Activated CD4-positive, alpha-beta T cell treated with anti-CD3 and anti-CD28 coated beads, Interleukin-2, amount 50 U/mL, for 16 hours (primary cell): ENCODE results near the gene TPSB2.
"Not testable (repeated sequence)": the region's sequence is repeated elsewhere in the genome, so short reads cannot be mapped to it uniquely, and the experiment has no call there.

Experiments
- DNase-seq: peaks from one replicate; pipeline ENCODE4 v3.0.0-alpha.2; 2020

TPSB2 gene

GRCh38 chr16:1199347-1200013 lies 30.5 kb downstream of the TPSB2 start:
- DNase-seq: no peak

DNA sequence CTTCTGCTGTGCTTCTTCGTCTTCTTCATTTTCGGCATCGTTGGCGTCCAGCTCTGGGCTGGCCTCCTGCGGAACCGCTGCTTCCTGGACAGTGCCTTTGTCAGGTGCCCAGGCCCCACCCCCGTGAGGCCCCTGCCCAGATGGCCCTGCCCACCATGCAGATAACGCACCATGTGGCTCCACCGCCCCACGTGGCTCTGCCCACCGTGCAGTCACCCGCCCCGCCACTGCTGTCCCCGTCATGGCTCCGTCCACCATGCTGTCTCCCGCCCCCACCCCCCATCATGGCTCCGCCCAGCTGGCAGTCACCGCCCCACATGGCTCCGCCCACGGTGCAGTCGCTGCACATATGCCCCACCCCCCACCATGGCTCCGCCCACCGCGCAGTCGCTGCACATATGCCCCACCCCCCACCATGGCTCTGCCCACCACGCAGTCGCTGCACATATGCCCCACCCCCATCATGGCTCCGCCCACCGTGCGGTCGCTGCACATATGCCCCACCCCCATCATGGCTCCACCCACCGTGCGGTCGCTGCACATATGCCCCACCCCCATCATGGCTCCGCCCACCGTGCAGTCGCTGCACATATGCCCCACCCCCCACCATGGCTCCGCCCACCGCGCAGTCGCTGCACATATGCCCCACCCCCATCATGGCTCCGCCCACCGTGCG lies 31.2 kb downstream of the TPSB2 start:
- DNase-seq: not testable (repeated sequence)

GRCh38 chr16:1198194-1198593 lies 31.8 kb downstream of the TPSB2 start:
- no peak for DNase-seq

GRCh38 chr16:1197237-1197866 lies 32.6 kb downstream of the TPSB2 start:
- no peak for DNase-seq

- no peak for DNase-seq
Observed at GRCh38 chr16:1196494-1196893, 33.5 kb downstream of the TPSB2 start.

DNA sequence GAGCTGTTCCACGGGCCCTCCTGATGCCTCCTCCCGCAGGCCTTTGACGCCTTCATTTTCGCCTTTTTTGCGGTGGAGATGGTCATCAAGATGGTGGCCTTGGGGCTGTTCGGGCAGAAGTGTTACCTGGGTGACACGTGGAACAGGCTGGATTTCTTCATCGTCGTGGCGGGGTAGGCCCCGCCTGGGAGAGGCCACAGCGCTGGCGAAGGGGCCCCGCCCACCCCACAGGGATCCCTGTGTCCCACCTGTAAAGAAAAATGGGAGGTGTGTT lies 34.7 kb downstream of the TPSB2 start:
- DNase-seq: no peak

- DNase-seq: no peak
Observed at GRCh38 chr16:1194665-1195392, 35.2 kb downstream of the TPSB2 start.

- DNase-seq: no peak
Observed at GRCh38 chr16:1193825-1194581, 36.0 kb downstream of the TPSB2 start.

DNA sequence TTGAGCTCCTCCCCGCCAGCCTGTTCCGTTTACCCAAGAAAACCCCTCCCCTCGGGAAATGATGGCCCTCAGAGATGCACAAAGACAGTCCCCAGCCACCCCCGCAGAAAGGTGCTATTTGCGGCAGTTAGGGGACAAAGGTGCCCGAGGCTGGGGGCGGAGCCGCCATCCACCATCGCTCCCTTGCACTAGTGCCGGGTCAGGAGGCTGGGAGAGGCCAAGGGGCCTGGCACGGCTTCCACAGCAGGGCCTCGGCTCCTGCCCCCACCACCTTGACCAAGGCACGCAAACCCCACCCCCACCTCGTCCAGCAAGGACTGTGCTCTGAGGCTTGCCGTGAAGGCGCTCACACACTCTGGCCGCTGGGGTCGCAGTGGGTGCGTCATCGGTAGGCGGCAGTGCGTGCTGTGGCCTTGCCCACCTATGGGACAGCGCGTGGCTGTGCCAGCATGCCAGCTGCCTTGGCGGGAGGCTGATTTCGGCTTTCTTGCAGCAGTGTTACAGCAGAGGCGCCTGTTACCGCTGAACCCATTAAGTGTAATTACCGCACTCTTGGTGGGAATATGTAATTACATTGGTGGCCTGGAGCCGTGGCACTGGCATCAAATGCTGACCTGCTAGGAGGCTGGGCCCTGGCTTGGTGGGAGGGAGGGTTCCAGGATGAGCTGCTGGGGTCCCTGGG lies 36.7 kb downstream of the TPSB2 start:
- DNase-seq: no peak

- no peak for DNase-seq
Observed at GRCh38 chr16:1192384-1193073, 37.5 kb downstream of the TPSB2 start.

- DNase-seq: not testable (repeated sequence)
Observed at GRCh38 chr16:1190789-1191188, 39.2 kb downstream of the TPSB2 start.

DNA sequence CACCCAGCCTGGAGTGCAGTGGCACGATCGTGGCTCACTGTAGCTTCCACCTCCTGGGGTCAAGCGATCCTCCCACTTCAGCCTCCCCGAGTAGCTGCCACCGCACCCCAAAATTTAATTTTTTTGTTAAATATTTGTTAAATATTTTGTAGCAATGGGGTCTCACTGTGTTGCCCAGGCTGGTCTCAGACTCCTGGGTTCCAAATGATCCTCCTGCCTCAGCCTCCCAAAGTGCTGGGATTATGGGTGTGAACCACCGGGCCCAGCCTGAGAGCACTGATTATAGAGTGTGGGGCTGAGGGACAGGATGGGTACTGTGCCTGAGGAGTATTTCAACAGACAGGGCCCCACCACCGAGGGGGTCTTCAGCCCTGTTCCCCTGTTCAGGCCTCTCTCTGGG lies 40.5 kb downstream of the TPSB2 start:
- DNase-seq: no peak

- DNase-seq: peak; percentile 20
Observed at GRCh38 chr16:1188432-1189189, 41.4 kb downstream of the TPSB2 start.

- not testable (repeated sequence) for DNase-seq
Observed at GRCh38 chr16:1185460-1186207, 44.4 kb downstream of the TPSB2 start.

GRCh38 chr16:1184980-1185379 lies 45.0 kb downstream of the TPSB2 start:
- DNase-seq: no peak

GRCh38 chr16:1184156-1184868 lies 45.7 kb downstream of the TPSB2 start:
- DNase-seq: no peak

DNA sequence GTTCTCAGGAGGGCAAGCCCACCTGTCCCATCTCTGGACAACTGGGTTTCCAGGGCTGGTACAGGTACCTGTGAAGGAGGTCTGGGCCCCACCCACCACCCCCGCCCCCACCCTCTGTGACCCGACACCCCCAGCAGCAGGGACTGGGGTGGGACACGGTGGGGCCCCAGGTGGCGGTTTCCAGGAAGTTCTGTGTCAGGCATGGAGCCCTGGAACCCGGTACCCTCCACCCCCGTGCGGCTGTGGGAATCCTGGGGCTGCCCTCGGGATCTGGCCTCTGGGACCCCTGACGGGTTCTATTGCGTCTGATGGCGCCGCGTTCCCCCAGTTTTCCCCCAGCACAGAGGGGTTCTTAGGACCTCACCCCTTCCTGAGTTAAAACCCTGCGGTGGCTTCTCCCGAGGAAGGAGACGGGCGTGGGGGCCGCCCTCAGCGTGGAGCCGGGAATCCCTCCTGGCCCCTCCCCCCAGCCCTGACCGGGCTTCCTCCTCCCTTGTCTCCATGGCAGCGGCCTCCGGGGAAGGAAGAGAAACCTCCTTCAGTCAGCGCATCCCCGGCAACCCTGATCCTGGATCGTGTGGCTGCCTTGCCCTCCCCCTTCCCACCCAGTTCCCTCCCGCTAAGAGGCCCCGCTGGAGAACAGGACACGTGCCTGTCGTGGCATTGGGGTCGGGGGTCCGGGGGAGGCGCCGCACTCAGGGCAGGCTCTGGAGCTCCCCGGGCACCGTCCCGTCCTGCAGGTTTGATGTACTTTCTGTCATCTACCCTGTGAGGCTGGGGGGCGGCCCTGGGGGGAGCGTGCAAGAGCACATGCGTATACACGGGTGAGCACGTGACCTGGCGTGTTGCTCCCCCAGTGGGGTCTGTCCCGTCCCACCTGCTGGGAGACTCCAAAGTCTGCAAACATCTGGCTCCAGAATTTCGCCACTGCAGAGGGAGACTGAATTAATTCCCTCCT lies 46.8 kb downstream of the TPSB2 start:
- DNase-seq: no peak

- no peak for DNase-seq
Observed at GRCh38 chr16:1182316-1182671, 47.7 kb downstream of the TPSB2 start.
